SK-N-SH (cell line): ENCODE results near the gene ARIH2. TPM values are rescaled to one million over a fixed set of nuclear protein-coding genes. Genes with fewer than 3 reads are reported as not detected.

Source experiments
- CTCF ChIA-PET: fragments of 300-600, 350-600 bp; formaldehyde crosslinking; extraction: SDS; loops from one replicate; lab custom pipeline; 2021; lab: Yijun Ruan, JAX
- POLR2A ChIA-PET: fragments of 350-600 bp; sonication (Branson Sonifier 250); formaldehyde crosslinking; extraction: SDS; loops from one replicate; lab custom pipeline; 2020; ENCODE audit warnings: antibody characterized with exemption, inconsistent platforms; lab: Yijun Ruan, JAX
- DNase-seq: peaks from one replicate; pipeline ENCODE4 v3.0.0; 2012
- H2AFZ ChIP-seq: fragments of 200-600 bp; sonication (generic); 2 replicates; pipeline ENCODE4 v1.8.1; 2016; ENCODE audit warnings: antibody characterized with exemption, mild to moderate bottlenecking, low read depth
- H3F3A ChIP-seq: fragments of 200-600 bp; sonication (generic); replicated peaks from 2 replicates; pipeline ENCODE3; 2016; ENCODE audit warnings: antibody characterized with exemption, mild to moderate bottlenecking; ENCODE audit not compliant: insufficient read depth
- H3K27ac ChIP-seq, 2 experiments: fragments of 200-500 bp in 1 of 2; fragments of 200-600 bp in 1 of 2; sonication (Bioruptor generic) in 1 of 2; sonication (generic), shearing (Covaris generic) in 1 of 2; 2 replicates each; pipeline versions ENCODE4 v1.5.1 to v1.6.1; 2014 to 2016; ENCODE audit warnings: low read depth in 2 of 2, inconsistent platforms in 1 of 2, low read length in 1 of 2, mild to moderate bottlenecking in 1 of 2, mixed read lengths in 1 of 2
- H3K27me3 ChIP-seq: fragments of 200-600 bp; sonication (generic), shearing (Covaris generic); 2 replicates; pipeline ENCODE4 v1.6.1; 2016; ENCODE audit warnings: mixed run types; ENCODE audit not compliant: insufficient read depth
- H3K36me3 ChIP-seq, 2 experiments: fragments of 200-500 bp in 1 of 2; fragments of 200-600 bp in 1 of 2; sonication (Bioruptor generic) in 1 of 2; sonication (generic) in 1 of 2; replicated peaks in 1 of 2; 2 replicates each; pipeline versions ENCODE3 to v1.5.1; 2014 to 2016; ENCODE audit warnings: low read length in 1 of 2, mild to moderate bottlenecking in 1 of 2; ENCODE audit not compliant: insufficient read depth in 2 of 2, control insufficient read depth in 1 of 2
- H3K4me1 ChIP-seq, 2 experiments: fragments of 200-500 bp in 1 of 2; fragments of 200-600 bp in 1 of 2; sonication (Bioruptor generic) in 1 of 2; sonication (generic), shearing (Covaris generic) in 1 of 2; 2 replicates each; pipeline versions ENCODE4 v1.5.1 to v1.6.1; 2014 to 2016; ENCODE audit warnings: low read depth in 1 of 2, low read length in 1 of 2, mixed run types in 1 of 2; ENCODE audit not compliant: insufficient read depth in 2 of 2, control insufficient read depth in 1 of 2
- H3K4me2 ChIP-seq: fragments of 200-600 bp; sonication (generic), shearing (Covaris generic); 2 replicates; pipeline ENCODE4 v1.6.1; 2017; ENCODE audit warnings: mixed run types
- H3K4me3 ChIP-seq, 2 experiments: fragments of 200-500 bp in 1 of 2; fragments of 200-600 bp in 1 of 2; sonication (Bioruptor generic) in 1 of 2; sonication (generic), shearing (Covaris generic) in 1 of 2; 2 replicates each; pipeline versions ENCODE4 v1.5.1 to v1.8.1; 2014 to 2016; ENCODE audit warnings: low read depth in 2 of 2, inconsistent platforms in 1 of 2, low read length in 1 of 2, mild to moderate bottlenecking in 1 of 2, mixed read lengths in 1 of 2, moderate library complexity in 1 of 2
- H3K79me2 ChIP-seq: fragments of 200-600 bp; sonication (generic); 2 replicates; pipeline ENCODE4 v1.8.1; 2017; ENCODE audit warnings: mild to moderate bottlenecking; ENCODE audit not compliant: insufficient read depth
- H3K9ac ChIP-seq: fragments of 200-600 bp; sonication (generic); 2 replicates; pipeline ENCODE4 v1.6.1; 2017; ENCODE audit warnings: mixed run types
- H3K9me2 ChIP-seq: fragments of 200-600 bp; sonication (generic); 2 replicates; pipeline ENCODE4 v1.6.1; 2017; ENCODE audit warnings: mixed run types
- H3K9me3 ChIP-seq: fragments of 200-600 bp; sonication (generic); 2 replicates; pipeline ENCODE4 v1.6.1; 2017; ENCODE audit warnings: mixed run types, mild to moderate bottlenecking, moderate library complexity
- H4K20me1 ChIP-seq: fragments of 200-600 bp; sonication (generic); 2 replicates; pipeline ENCODE4 v1.6.1; 2017; ENCODE audit warnings: mild to moderate bottlenecking, mixed run types; ENCODE audit not compliant: insufficient read depth
- CHD2 ChIP-seq: fragments of 150-350 bp; IDR thresholded peaks from 2 replicates; pipeline ENCODE4 v1.6.1; 2018; ENCODE audit warnings: low read length; ENCODE audit not compliant: partially characterized antibody
- FOSL2 ChIP-seq: IDR thresholded peaks from 2 replicates; pipeline ENCODE4 v1.4.0; 2012; ENCODE audit warnings: low read depth, mild to moderate bottlenecking, moderate library complexity, borderline replicate concordance
- FOXM1 ChIP-seq: IDR thresholded peaks from 2 replicates; pipeline ENCODE4 v1.4.0; 2012; ENCODE audit warnings: low read depth, mild to moderate bottlenecking
- MEF2A ChIP-seq: IDR thresholded peaks from 2 replicates; pipeline ENCODE4 v1.4.0; 2012; ENCODE audit warnings: low read depth, borderline replicate concordance
- MXI1 ChIP-seq: IDR thresholded peaks from 2 replicates; pipeline ENCODE4 v1.6.1; 2012; ENCODE audit warnings: mild to moderate bottlenecking, low read depth, low read length, improper control_type of control experiment
- NRF1 ChIP-seq: IDR thresholded peaks from 2 replicates; pipeline ENCODE4 v1.6.1; 2012; ENCODE audit warnings: low read depth, mild to moderate bottlenecking, low read length
- POLR2AphosphoS5 ChIP-seq: IDR thresholded peaks from 2 replicates; pipeline ENCODE4 v1.6.1; 2012; ENCODE audit warnings: low read depth, low read length
- RCOR1 ChIP-seq: fragments of 150-350 bp; IDR thresholded peaks from 2 replicates; pipeline ENCODE4 v1.6.1; 2017; ENCODE audit warnings: antibody characterized with exemption, low read length
- WGBS: methylation state at CpG from one replicate; pipeline ENCODE4 v1.1.6; 2017; ENCODE audit warnings: low lambda C conversion rate; 5-methylcytosine and 5-hydroxymethylcytosine counted together
- polyA plus RNA-seq, 3 experiments: library from polyadenylated mRNA; depleted of rRNA; stranded (reverse); fragments of >200 nt; gene quantifications; 2 replicates each; pipeline ENCODE4 v1.2.3, GENCODE V29; 2012

Gene ARIH2
- polyA plus RNA-seq, 1 of the 3 experiments (the other 2 are of a cell fraction), result 69.7 TPM

- ChIA-PET POLR2A (interaction anchor here (0.6 to 2.2 kb wide), 5 partner anchors 8 to 25 kb away, joined by 3 to 10 read pairs (median 3); no protein-coding TSS in a partner anchor), CTCF (interaction anchor here (0.8 to 14.2 kb wide), 5 partner anchors 8 to 23 kb away, joined by 3 to 114 read pairs (median 5); partner anchors contain the start of genes IMPDH2, NDUFAF3 and P4HTM)
- Histone ChIP-seq H3K9me3 (no peaks in the 10 kb centered on the region), H2AFZ (no peak overlapping the region), H4K20me1 (peaks cover 70% of the 10 kb centered on the region), H3K36me3 (peaks cover 9 to 54% of the 10 kb centered on the region in 2 experiments), H3K4me3 (no peak overlapping the region), H3K9me2 (no peaks in the 10 kb centered on the region), H3K79me2 (peaks cover 67% of the 10 kb centered on the region), H3K4me1 (peaks cover 0 to 24% of the 10 kb centered on the region in 2 experiments; a peak in 1 of 4 replicates), H3F3A (peaks cover 17% of the 10 kb centered on the region), H3K27ac (no peak overlapping the region; a peak in 1 of 4 replicates), H3K9ac (no peak overlapping the region), H3K27me3 (no peaks in the 10 kb centered on the region), H3K4me2 (no peak overlapping the region)
- DNase-seq, result no peak
- 89% methylated on average over 7 of the region's 17 CpGs for WGBS
- no peak for TF ChIP-seq MXI1
- TF ChIP-seq FOSL2, result no peak
- TF ChIP-seq NRF1, result no peak
- TF ChIP-seq MEF2A, result no peak
- TF ChIP-seq FOXM1, result no peak
- TF ChIP-seq RCOR1, result no peak
- TF ChIP-seq CHD2, result no peak
Measured at GRCh38 chr3:49012441-49013017, 93.9 kb downstream of the ARIH2 start.

GRCh38 chr3:49013113-49013737 is 94.6 kb downstream of the ARIH2 start:
- Histone ChIP-seq H3K4me2 (no peak overlapping the region), H3F3A (peaks cover 17% of the 10 kb centered on the region), H3K9me2 (no peaks in the 10 kb centered on the region), H3K4me3 (no peak overlapping the region), H3K36me3 (peaks cover 9 to 54% of the 10 kb centered on the region in 2 experiments), H2AFZ (no peak overlapping the region), H3K79me2 (peaks cover 66% of the 10 kb centered on the region), H3K27me3 (no peaks in the 10 kb centered on the region), H3K27ac (no peak overlapping the region; a peak in 1 of 4 replicates), H3K4me1 (peaks cover 0 to 23% of the 10 kb centered on the region in 2 experiments; a peak in 1 of 4 replicates), H3K9me3 (no peaks in the 10 kb centered on the region), H3K9ac (no peak overlapping the region), H4K20me1 (peaks cover 66% of the 10 kb centered on the region)
- TF ChIP-seq FOSL2 (no peak), POLR2AphosphoS5 (0 out of 2 replicates have a peak, but pooled peaks have one; percentile 1)
- WGBS, result 95% methylated on average over 9 of the region's 19 CpGs
- no peak for DNase-seq
- CTCF ChIA-PET, result interaction anchor here (0.9 to 14.2 kb wide), 7 partner anchors 9 to 162 kb away, joined by 3 to 114 read pairs (median 5); partner anchors contain the start of genes NDUFAF3 and P4HTM
- POLR2A ChIA-PET, result interaction anchor here (0.7 to 2.2 kb wide), 4 partner anchors 7 to 26 kb away, joined by 3 to 10 read pairs (median 3); no protein-coding TSS in a partner anchor
